ENCODE measurements around the gene KIF17. TPM values are rescaled to one million over a fixed set of nuclear protein-coding genes. Genes with fewer than 3 reads are reported as not detected.

The KIF17 gene
- total and polyA plus RNA-seq, 4 donors, result 4.1 to 9.6 (median 5.9) TPM

DNA sequence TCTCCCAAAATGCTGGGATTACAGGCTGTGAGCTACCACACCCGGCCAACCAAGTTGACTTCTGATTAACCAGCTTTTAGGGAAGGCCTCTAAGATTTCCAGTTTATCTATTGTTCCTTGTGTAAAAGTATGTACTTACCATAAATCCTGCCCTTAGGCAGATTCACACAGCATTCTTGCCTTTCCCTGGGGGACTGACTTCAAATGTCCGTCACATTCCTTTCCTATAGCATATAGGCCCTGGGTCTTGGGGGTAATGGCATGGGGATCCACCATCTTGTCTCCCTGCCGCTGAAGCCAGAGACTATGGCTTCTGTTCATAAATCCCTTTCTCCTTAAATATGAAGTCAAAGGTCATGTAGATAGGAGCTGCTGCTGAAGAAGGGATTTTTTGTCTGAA, 85.4 kb downstream of the KIF17 start:
- no peak overlapping the region for H3K27ac ChIP-seq (ENCODE audit: low read depth in 1 of 2, low read length in 1 of 2)
- H3K36me3 ChIP-seq (ENCODE audit: control insufficient read depth in 4 of 4, insufficient read depth in 4 of 4, low read length in 4 of 4), result no peaks in the 10 kb centered on the region
- peaks cover 0 to 13% (median 4%) of the 10 kb centered on the region in 5 donors for H3K4me1 ChIP-seq (ENCODE audit: control insufficient read depth in 5 of 5, insufficient read depth in 5 of 5, low read length in 5 of 5)
- DNase-seq (no peak), ATAC-seq (ENCODE audit: insufficient read depth, low FRiP score) (no peak)
- 93 to 95% methylated on average over 3 of the region's 3 CpGs for WGBS, 2 donors
- TF ChIP-seq, protein P1, sequence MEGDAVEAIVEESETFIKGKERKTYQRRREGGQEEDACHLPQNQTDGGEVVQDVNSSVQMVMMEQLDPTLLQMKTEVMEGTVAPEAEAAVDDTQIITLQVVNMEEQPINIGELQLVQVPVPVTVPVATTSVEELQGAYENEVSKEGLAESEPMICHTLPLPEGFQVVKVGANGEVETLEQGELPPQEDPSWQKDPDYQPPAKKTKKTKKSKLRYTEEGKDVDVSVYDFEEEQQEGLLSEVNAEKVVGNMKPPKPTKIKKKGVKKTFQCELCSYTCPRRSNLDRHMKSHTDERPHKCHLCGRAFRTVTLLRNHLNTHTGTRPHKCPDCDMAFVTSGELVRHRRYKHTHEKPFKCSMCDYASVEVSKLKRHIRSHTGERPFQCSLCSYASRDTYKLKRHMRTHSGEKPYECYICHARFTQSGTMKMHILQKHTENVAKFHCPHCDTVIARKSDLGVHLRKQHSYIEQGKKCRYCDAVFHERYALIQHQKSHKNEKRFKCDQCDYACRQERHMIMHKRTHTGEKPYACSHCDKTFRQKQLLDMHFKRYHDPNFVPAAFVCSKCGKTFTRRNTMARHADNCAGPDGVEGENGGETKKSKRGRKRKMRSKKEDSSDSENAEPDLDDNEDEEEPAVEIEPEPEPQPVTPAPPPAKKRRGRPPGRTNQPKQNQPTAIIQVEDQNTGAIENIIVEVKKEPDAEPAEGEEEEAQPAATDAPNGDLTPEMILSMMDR (IDR thresholded peaks at IDR 0.05; ENCODE audit: control extremely low read depth, extremely low read depth), result no peak
- no peak overlapping the region for H3K4me3 ChIP-seq
- no peak overlapping the region for H3K9ac ChIP-seq (ENCODE audit: insufficient read depth in 1 of 2, low read length in 2 of 2)
- H3K9me3 ChIP-seq (ENCODE audit: control insufficient read depth in 4 of 4, insufficient read depth in 3 of 4, low read length in 3 of 4), result no peaks in the 10 kb centered on the region
- H3K27me3 ChIP-seq (ENCODE audit: control insufficient read depth in 3 of 3, insufficient read depth in 3 of 3, low read length in 2 of 3), result no peaks in the 10 kb centered on the region

DNA sequence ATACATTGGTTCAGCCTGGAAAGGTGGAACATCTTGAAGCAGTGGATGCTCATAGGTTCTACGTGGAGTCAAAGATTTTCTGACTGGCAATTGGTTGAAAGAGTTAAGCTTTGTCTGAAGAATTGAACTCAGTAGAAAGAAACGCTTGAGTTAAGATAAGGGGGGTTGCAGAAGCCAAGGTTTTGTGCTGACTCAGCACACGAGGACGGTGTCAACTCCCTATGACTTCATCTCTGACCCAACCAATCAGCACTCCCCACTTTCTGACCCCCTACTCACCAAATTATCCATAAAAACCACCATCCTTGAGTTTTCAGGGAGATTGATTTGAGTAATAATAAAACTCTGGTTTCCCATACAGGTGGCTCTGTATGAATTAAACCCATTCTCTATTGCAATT, 87.1 kb downstream of the KIF17 start:
- H3K4me1 ChIP-seq (ENCODE audit: control insufficient read depth in 5 of 5, insufficient read depth in 5 of 5, low read length in 5 of 5), result peaks cover 0 to 13% (median 4%) of the 10 kb centered on the region in 5 donors
- no peaks in the 10 kb centered on the region for H3K9me3 ChIP-seq (ENCODE audit: control insufficient read depth in 4 of 4, insufficient read depth in 3 of 4, low read length in 3 of 4)
- no peak overlapping the region for H3K4me3 ChIP-seq
- H3K27me3 ChIP-seq (ENCODE audit: control insufficient read depth in 3 of 3, insufficient read depth in 3 of 3, low read length in 2 of 3), result no peaks in the 10 kb centered on the region
- no peak overlapping the region for H3K27ac ChIP-seq (ENCODE audit: low read depth in 1 of 2, low read length in 1 of 2)
- no peak overlapping the region for H3K9ac ChIP-seq (ENCODE audit: insufficient read depth in 1 of 2, low read length in 2 of 2)
- no peaks in the 10 kb centered on the region for H3K36me3 ChIP-seq (ENCODE audit: control insufficient read depth in 4 of 4, insufficient read depth in 4 of 4, low read length in 4 of 4)
- 42 to 58% methylated on average over 4 of the region's 4 CpGs for whole genome bisulfite sequencing, 2 donors
- ATAC-seq (ENCODE audit: insufficient read depth, low FRiP score), result no peak
- TF ChIP-seq, protein P1 (IDR thresholded peaks at IDR 0.05; ENCODE audit: control extremely low read depth, extremely low read depth), result no peak
- DNase-seq, result no peak

DNA sequence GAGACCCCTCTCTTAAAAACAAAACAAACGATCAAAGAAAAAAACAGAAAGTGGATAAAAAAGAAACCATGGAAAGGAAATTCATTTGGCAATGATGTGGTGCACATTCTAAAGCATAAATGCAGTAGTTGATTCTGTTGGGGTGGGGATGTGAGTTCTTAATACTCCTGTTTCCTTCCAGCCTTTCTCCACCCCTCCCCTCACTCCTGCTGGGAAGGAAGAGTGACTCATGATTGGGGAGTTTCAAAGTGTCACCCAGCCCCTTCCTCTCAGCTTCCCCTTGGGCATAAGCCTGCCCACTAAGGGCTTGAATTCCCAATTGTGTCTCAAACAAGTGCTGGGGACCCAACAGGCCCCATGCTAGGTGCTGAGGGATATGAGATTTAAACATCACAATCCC, 91.3 kb downstream of the KIF17 start:
- no peaks in the 10 kb centered on the region for H3K36me3 ChIP-seq (ENCODE audit: control insufficient read depth in 4 of 4, insufficient read depth in 4 of 4, low read length in 4 of 4)
- H3K9ac ChIP-seq (ENCODE audit: insufficient read depth in 1 of 2, low read length in 2 of 2), result no peak overlapping the region
- no peaks in the 10 kb centered on the region for H3K4me1 ChIP-seq (ENCODE audit: control insufficient read depth in 5 of 5, insufficient read depth in 5 of 5, low read length in 5 of 5)
- DNase-seq (no peak), ATAC-seq (ENCODE audit: insufficient read depth, low FRiP score) (no peak)
- 69 to 71% methylated on average over 1 of the region's 1 CpG for WGBS, 2 donors
- no peak overlapping the region for H3K4me3 ChIP-seq
- peaks cover 0 to 2% (median 0%) of the 10 kb centered on the region in 3 donors for H3K27me3 ChIP-seq (ENCODE audit: control insufficient read depth in 3 of 3, insufficient read depth in 3 of 3, low read length in 2 of 3)
- no peaks in the 10 kb centered on the region for H3K9me3 ChIP-seq (ENCODE audit: control insufficient read depth in 4 of 4, insufficient read depth in 3 of 4, low read length in 3 of 4)
- no peak overlapping the region for H3K27ac ChIP-seq (ENCODE audit: low read depth in 1 of 2, low read length in 1 of 2)
- TF ChIP-seq, protein P1 (IDR thresholded peaks at IDR 0.05; ENCODE audit: control extremely low read depth, extremely low read depth), result no peak

DNA sequence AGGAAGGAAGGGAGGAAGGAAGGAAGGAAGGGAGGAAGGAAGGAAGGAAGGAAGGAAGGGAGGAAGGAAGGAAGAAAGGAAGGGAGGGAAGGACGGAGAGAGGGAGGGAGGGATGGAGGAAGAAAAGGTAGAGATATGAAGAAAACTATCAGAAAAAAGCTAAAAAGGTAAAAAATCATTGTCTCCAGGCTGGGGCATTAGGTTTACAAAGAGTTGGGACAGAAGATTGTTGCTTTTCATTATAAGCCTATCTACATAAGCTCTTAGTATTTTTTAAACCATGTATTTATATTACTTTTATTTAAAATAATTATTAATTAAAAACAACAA, 91.7 kb downstream of the KIF17 start:
- WGBS, 2 donors, result 8 to 24% methylated on average over 1 of the region's 1 CpG
- Histone ChIP-seq H3K9me3 (ENCODE audit: control insufficient read depth in 4 of 4, insufficient read depth in 3 of 4, low read length in 3 of 4) (no peaks in the 10 kb centered on the region), H3K27ac (ENCODE audit: low read depth in 1 of 2, low read length in 1 of 2) (no peak overlapping the region), H3K9ac (ENCODE audit: insufficient read depth in 1 of 2, low read length in 2 of 2) (no peak overlapping the region), H3K27me3 (ENCODE audit: control insufficient read depth in 3 of 3, insufficient read depth in 3 of 3, low read length in 2 of 3) (peaks cover 0 to 2% (median 0%) of the 10 kb centered on the region in 3 donors), H3K4me3 (no peak overlapping the region), H3K4me1 (ENCODE audit: control insufficient read depth in 5 of 5, insufficient read depth in 5 of 5, low read length in 5 of 5) (no peaks in the 10 kb centered on the region), H3K36me3 (ENCODE audit: control insufficient read depth in 4 of 4, insufficient read depth in 4 of 4, low read length in 4 of 4) (no peaks in the 10 kb centered on the region)
- ATAC-seq (ENCODE audit: insufficient read depth, low FRiP score) (no peak), DNase-seq (no peak)
- TF ChIP-seq, protein P1 (IDR thresholded peaks at IDR 0.05; ENCODE audit: control extremely low read depth, extremely low read depth), result no peak

All from lung (tissue), 12 donors.